Psoas muscle (tissue), 8 donors: ENCODE results near the gene HIRA. TPM values are rescaled to one million over a fixed set of nuclear protein-coding genes. Genes with fewer than 3 reads are reported as not detected.
"Not testable (repeated sequence)": the region's sequence is repeated elsewhere in the genome, so short reads cannot be mapped to it uniquely, and the experiment has no call there.

Experiments
- ATAC-seq, 4 donors: fragments of 200-7000 bp; cut with Tn5 transposase; one replicate each; pipeline ENCODE4 v1.9.1; 2020; ENCODE audit warnings: moderate library complexity in 3 of 4, mild to moderate bottlenecking in 2 of 4
- DNase-seq, 2 donors: peaks; one replicate each; pipeline ENCODE4 v3.0.0-alpha.2; 2020
- H3K27ac ChIP-seq: fragments of 200-600 bp; one replicate; pipeline ENCODE4 v1.8.0; 2022
- H3K27me3 ChIP-seq, 3 donors: fragments of 200-600 bp in 1 of 3; one replicate each; pipeline versions ENCODE4 v1.6.1 to v1.8.0; 2013 to 2022; ENCODE audit warnings: low read length in 2 of 3, mild to moderate bottlenecking in 2 of 3, moderate library complexity in 1 of 3; ENCODE audit not compliant: insufficient read depth in 3 of 3
- H3K36me3 ChIP-seq, 2 donors: fragments of 200-600 bp in 1 of 2; one replicate each; pipeline versions ENCODE4 v1.6.1 to v1.8.0; 2013 to 2022; ENCODE audit warnings: low read depth in 1 of 2, mild to moderate bottlenecking in 1 of 2, moderate library complexity in 1 of 2; ENCODE audit not compliant: insufficient read depth in 1 of 2
- H3K4me1 ChIP-seq: fragments of 200-600 bp; one replicate; pipeline ENCODE4 v1.8.0; 2022
- H3K4me3 ChIP-seq: fragments of 200-600 bp; one replicate; pipeline ENCODE4 v1.8.0; 2022; ENCODE audit warnings: mild to moderate bottlenecking
- H3K9me3 ChIP-seq: fragments of 200-600 bp; one replicate; pipeline ENCODE4 v1.8.0; 2022
- WGBS, 3 donors: extraction: QIAGEN DNeasy Blood & Tissue Kit; methylation state at CpG; one replicate each; pipeline versions ENCODE4 v1.1.6 to v1.1.7; 2013; 5-methylcytosine and 5-hydroxymethylcytosine counted together
- intact Hi-C, 2 donors: fragments of 100-400 bp; cut with DNase I; formaldehyde crosslinking; loops; one replicate each; pipeline versions ENCODE4 v1.11.0 to v1.14.2; 2022
- polyA plus RNA-seq, 3 donors: library from polyadenylated mRNA; stranded (reverse); fragments of 200-250 nt; gene quantifications; one replicate each; pipeline ENCODE4 v1.2.3, GENCODE V29; 2013
- total RNA-seq, 4 donors: library from RNA; stranded (reverse); fragmentation: NEBNext Ultra II Directional in 2 of 4; extraction: Animal tissue kit (Norgen Biotek cat#: 25700) in 2 of 4; gene quantifications; one replicate each; pipeline versions ENCODE4 v1.2.1 to v1.2.4, GENCODE V29; 2021 to 2023
- TF ChIP-seq, protein P1 (sequence below): fragments of 200-600 bp; IDR thresholded peaks from one replicate; pipeline ENCODE4 v1.8.0; 2022; ENCODE audit warnings: antibody characterized with exemption
- donor health status: healthy with polysubstance abuse.
- donor health status: DM: no; HTN: no; CAD: no; lungs with moderate emphysema.
- donor health status: Bipolar disorder and iron deficiency.
- donor health status: healthy.
- donor health status: DM: yes; HTN: yes; CAD: no.
- donor health status: DM: no; HTN: no; CAD: no.
- donor health status: DM: no; HTN: no; CAD: no.
- donor health status: DM: yes; HTN: yes; CAD: no.

The HIRA gene
- total and polyA plus RNA-seq, 7 donors: 12.3 to 32.7 (median 17.2) TPM

DNA sequence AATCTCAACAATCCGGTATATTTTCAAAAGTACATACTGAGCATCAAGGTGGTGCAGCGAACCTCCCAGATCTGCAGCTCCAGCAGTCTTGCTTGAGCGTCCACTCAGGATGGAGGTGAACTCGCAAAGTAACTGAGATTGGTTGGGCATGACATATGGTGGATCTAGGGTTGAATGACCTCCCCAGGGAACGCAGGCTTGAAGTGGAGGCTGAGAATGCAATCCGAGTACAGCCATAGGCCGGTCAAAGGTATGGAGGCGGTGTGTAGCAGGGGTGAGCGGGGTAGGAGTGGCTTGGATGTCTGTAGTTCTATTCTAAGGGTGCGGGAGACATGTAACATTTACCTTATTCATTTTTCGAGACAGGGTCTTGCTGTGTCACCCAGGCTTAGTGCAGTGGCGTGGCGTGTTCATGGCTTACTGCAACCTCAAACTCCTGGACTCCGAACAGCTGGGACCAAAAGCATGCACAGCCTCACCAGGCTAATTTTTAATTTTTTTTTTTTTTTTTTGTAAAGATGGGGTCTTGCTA is 16.6 kb upstream of the HIRA start:
- Histone ChIP-seq H3K27ac (peak overlapping the region; percentile 98), H3K4me3 (peak overlapping the region; percentile 94), H3K4me1 (peaks cover 44% of the 10 kb centered on the region), H3K36me3 (peaks cover 5 to 61% of the 10 kb centered on the region in 2 donors), H3K27me3 (no peaks in the 10 kb centered on the region), H3K9me3 (no peaks in the 10 kb centered on the region)
- DNase-seq (peak in 1 of 2 donors; percentile 67), ATAC-seq (peak; percentile 36 to 66 (median 51))
- intact Hi-C loops: loop anchor here (5.0 to 10.0 kb wide), 2 partner anchors 153 to 156 kb away; partner anchors contain the start of gene CLTCL1 (in 2 of the 2)
- TF ChIP-seq, protein P1, sequence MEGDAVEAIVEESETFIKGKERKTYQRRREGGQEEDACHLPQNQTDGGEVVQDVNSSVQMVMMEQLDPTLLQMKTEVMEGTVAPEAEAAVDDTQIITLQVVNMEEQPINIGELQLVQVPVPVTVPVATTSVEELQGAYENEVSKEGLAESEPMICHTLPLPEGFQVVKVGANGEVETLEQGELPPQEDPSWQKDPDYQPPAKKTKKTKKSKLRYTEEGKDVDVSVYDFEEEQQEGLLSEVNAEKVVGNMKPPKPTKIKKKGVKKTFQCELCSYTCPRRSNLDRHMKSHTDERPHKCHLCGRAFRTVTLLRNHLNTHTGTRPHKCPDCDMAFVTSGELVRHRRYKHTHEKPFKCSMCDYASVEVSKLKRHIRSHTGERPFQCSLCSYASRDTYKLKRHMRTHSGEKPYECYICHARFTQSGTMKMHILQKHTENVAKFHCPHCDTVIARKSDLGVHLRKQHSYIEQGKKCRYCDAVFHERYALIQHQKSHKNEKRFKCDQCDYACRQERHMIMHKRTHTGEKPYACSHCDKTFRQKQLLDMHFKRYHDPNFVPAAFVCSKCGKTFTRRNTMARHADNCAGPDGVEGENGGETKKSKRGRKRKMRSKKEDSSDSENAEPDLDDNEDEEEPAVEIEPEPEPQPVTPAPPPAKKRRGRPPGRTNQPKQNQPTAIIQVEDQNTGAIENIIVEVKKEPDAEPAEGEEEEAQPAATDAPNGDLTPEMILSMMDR: no peak
- 7 to 16% (median 10%) methylated on average over 14 of the region's 14 CpGs for WGBS, 3 donors

DNA sequence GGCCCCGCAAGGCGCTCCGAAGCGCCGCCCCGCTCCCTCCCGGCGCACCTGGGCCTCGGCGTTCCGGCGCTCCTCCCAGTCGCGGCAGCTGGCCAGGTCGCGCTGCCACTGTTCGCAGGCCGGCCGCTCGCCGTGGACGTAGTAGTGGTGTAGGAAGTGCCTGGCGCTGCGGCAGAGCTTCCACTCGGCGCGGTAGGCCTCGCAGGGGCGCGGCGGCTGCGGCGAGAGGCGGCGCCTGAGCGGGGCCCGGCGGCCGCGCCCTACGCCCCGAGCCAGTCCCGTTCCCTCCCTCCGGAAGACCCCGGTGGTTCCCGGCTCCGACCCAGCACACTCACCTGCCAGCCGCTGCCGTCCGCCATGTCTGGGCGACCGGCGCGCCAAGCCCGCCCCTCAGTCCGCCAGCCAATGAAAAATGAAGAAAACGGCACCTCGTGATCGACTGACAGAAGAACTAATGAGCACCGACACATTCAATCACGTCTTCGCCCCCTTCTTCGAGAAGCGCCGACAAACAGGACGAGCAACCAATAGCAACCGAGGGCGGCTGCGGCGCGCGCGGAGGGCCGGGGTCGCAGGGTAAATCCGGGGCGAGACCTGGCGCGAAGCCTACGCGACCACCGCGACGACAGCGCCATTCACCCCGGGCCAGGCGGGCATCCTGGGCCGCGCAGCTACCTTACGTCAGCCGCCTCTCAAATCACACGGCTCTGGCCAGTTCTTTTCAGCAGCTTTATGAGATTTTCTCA is 16.0 kb upstream of the HIRA start, which contains the start of gene C22orf39:
TSS of gene C22orf39 (minus strand) at position 382 of the 746 bp plus-strand sequence. CDS start at position 359, 23 bp downstream.
- 0 to 1% (median 0%) methylated on average over 70 to 92 of the region's 92 CpGs for WGBS, 3 donors
- Histone ChIP-seq H3K27ac (peak within 1 kb of the TSS; percentile 98), H3K4me1 (peaks cover 46% of the 10 kb centered on the region), H3K27me3 (no peaks in the 10 kb centered on the region), H3K36me3 (peaks cover 5 to 56% of the 10 kb centered on the region in 2 donors), H3K9me3 (no peaks in the 10 kb centered on the region), H3K4me3 (peak within 1 kb of the TSS; percentile 94)
- TF ChIP-seq, protein P1: no peak
- ATAC-seq: peak; percentile 89 to 95 (median 90)
- peak; percentile 87 to 94 for DNase-seq
- intact Hi-C loops: loop anchor here (5.0 to 10.0 kb wide), 2 partner anchors 153 to 155 kb away; partner anchors contain the start of gene CLTCL1 (in 2 of the 2)

DNA sequence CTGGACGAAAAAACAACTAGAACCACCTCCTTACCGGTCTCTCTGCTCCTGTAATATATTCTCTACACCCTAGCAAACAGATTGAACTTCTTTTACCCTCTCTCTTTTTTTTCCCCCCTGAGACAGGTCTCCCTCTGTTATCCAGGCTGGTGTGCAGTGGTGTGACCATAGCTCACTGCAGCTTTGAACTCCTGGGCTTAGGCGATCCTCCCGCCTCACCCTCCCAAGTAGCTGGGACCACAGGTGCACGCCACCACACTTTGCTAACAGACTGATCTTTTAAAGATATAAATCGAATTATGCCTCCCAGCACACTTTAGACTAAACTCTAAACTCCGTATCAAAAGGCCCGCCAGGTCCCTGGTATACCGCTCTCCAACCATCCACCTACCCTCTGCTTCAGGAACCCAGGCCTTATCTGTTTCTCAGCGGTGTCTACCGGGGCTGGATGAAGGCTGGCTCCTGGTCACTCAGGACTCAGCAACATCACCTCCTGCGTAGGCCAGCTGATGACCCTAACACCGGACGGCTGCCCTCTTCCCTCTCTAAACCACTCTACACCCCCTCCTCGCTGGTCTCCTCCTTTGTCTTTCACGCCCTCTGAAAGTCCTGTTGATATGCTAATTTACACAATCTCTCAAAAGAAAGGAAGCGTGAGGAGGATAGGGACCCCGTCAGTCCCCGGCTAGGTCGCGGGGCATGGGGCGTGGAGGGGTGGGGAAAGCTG is 15.2 kb upstream of the HIRA start:
- intact Hi-C loops: loop anchor here (5.0 to 10.0 kb wide), 2 partner anchors 152 to 154 kb away; partner anchors contain the start of gene CLTCL1 (in 2 of the 2)
- DNase-seq: no peak
- Histone ChIP-seq H3K4me1 (peaks cover 49% of the 10 kb centered on the region), H3K27ac (peak overlapping the region; percentile 98), H3K4me3 (peak overlapping the region; percentile 94), H3K9me3 (no peaks in the 10 kb centered on the region), H3K36me3 (peaks cover 2 to 49% of the 10 kb centered on the region in 2 donors), H3K27me3 (no peaks in the 10 kb centered on the region)
- WGBS, 3 donors: 22 to 25% (median 23%) methylated on average over 21 to 22 of the region's 22 CpGs
- peak; percentile 4 to 18 (median 6) for ATAC-seq
- TF ChIP-seq, protein P1: no peak

DNA sequence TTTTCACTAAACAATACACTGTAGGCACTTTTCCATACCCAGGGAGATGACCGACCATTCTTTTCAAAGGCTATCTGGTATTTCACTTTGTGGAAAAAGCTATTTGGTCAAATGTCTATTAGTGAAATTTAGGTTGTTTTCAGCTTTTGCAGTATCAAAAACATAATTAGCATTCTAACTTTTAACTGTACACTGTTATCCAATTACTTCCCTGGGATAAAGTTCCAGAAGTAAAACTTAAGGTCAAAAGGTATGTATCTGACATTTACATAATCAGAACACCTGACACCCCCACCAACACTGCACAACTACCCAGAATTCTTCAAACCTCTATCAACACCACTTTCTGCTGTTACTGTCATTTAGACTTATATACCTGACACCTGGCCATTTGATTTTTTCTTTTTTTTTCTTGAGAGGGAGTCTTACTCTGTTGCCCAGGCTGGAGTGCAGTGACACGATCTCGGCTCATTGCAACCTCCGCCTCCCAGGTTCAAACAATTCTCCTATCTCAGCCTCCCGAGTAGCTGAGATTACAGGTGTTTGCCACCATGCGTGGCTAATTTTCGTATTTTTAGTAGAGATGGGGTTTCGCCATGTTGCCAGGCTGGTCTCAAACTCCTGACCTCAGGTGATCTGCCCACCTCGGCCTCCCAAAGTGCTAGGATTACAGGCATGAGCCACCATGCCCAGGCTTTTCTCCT is 13.9 kb upstream of the HIRA start:
- H3K4me1 ChIP-seq: peaks cover 62% of the 10 kb centered on the region
- 84 to 90% (median 86%) methylated on average over 9 of the region's 9 CpGs for WGBS, 3 donors
- H3K4me3 ChIP-seq: peak overlapping the region; percentile 94
- intact Hi-C loops: loop anchor here (5.0 to 10.0 kb wide), 2 partner anchors 151 to 153 kb away; partner anchors contain the start of gene CLTCL1 (in 2 of the 2)
- not testable (repeated sequence) for DNase-seq, H3K9me3 ChIP-seq, ATAC-seq, H3K27ac ChIP-seq, H3K27me3 ChIP-seq
- H3K36me3 ChIP-seq: peaks cover 0 to 35% of the 10 kb centered on the region in 2 donors
